SK-N-SH (cell line): ENCODE measurements around the gene HDAC4. TPM values are rescaled to one million over a fixed set of nuclear protein-coding genes. Genes with fewer than 3 reads are reported as not detected.

Experiments used
- CTCF ChIA-PET: fragments of 300-600, 350-600 bp; formaldehyde crosslinking; extraction: SDS; loops from one replicate; lab custom pipeline; 2021; lab: Yijun Ruan, JAX
- POLR2A ChIA-PET: fragments of 350-600 bp; sonication (Branson Sonifier 250); formaldehyde crosslinking; extraction: SDS; loops from one replicate; lab custom pipeline; 2020; ENCODE audit warnings: antibody characterized with exemption, inconsistent platforms; lab: Yijun Ruan, JAX
- DNase-seq: peaks from one replicate; pipeline ENCODE4 v3.0.0; 2012
- H2AFZ ChIP-seq: fragments of 200-600 bp; sonication (generic); 2 replicates; pipeline ENCODE4 v1.8.1; 2016; ENCODE audit warnings: antibody characterized with exemption, mild to moderate bottlenecking, low read depth
- H3F3A ChIP-seq: fragments of 200-600 bp; sonication (generic); replicated peaks from 2 replicates; pipeline ENCODE3; 2016; ENCODE audit warnings: antibody characterized with exemption, mild to moderate bottlenecking; ENCODE audit not compliant: insufficient read depth
- H3K27ac ChIP-seq, 2 experiments: fragments of 200-500 bp in 1 of 2; fragments of 200-600 bp in 1 of 2; sonication (Bioruptor generic) in 1 of 2; sonication (generic), shearing (Covaris generic) in 1 of 2; 2 replicates each; pipeline versions ENCODE4 v1.5.1 to v1.6.1; 2014 to 2016; ENCODE audit warnings: low read depth in 2 of 2, inconsistent platforms in 1 of 2, low read length in 1 of 2, mild to moderate bottlenecking in 1 of 2, mixed read lengths in 1 of 2
- H3K27me3 ChIP-seq: fragments of 200-600 bp; sonication (generic), shearing (Covaris generic); 2 replicates; pipeline ENCODE4 v1.6.1; 2016; ENCODE audit warnings: mixed run types; ENCODE audit not compliant: insufficient read depth
- H3K36me3 ChIP-seq, 2 experiments: fragments of 200-500 bp in 1 of 2; fragments of 200-600 bp in 1 of 2; sonication (Bioruptor generic) in 1 of 2; sonication (generic) in 1 of 2; replicated peaks in 1 of 2; 2 replicates each; pipeline versions ENCODE3 to v1.5.1; 2014 to 2016; ENCODE audit warnings: low read length in 1 of 2, mild to moderate bottlenecking in 1 of 2; ENCODE audit not compliant: insufficient read depth in 2 of 2, control insufficient read depth in 1 of 2
- H3K4me1 ChIP-seq, 2 experiments: fragments of 200-500 bp in 1 of 2; fragments of 200-600 bp in 1 of 2; sonication (Bioruptor generic) in 1 of 2; sonication (generic), shearing (Covaris generic) in 1 of 2; 2 replicates each; pipeline versions ENCODE4 v1.5.1 to v1.6.1; 2014 to 2016; ENCODE audit warnings: low read depth in 1 of 2, low read length in 1 of 2, mixed run types in 1 of 2; ENCODE audit not compliant: insufficient read depth in 2 of 2, control insufficient read depth in 1 of 2
- H3K4me2 ChIP-seq: fragments of 200-600 bp; sonication (generic), shearing (Covaris generic); 2 replicates; pipeline ENCODE4 v1.6.1; 2017; ENCODE audit warnings: mixed run types
- H3K4me3 ChIP-seq, 2 experiments: fragments of 200-500 bp in 1 of 2; fragments of 200-600 bp in 1 of 2; sonication (Bioruptor generic) in 1 of 2; sonication (generic), shearing (Covaris generic) in 1 of 2; 2 replicates each; pipeline versions ENCODE4 v1.5.1 to v1.8.1; 2014 to 2016; ENCODE audit warnings: low read depth in 2 of 2, inconsistent platforms in 1 of 2, low read length in 1 of 2, mild to moderate bottlenecking in 1 of 2, mixed read lengths in 1 of 2, moderate library complexity in 1 of 2
- H3K79me2 ChIP-seq: fragments of 200-600 bp; sonication (generic); 2 replicates; pipeline ENCODE4 v1.8.1; 2017; ENCODE audit warnings: mild to moderate bottlenecking; ENCODE audit not compliant: insufficient read depth
- H3K9ac ChIP-seq: fragments of 200-600 bp; sonication (generic); 2 replicates; pipeline ENCODE4 v1.6.1; 2017; ENCODE audit warnings: mixed run types
- H3K9me2 ChIP-seq: fragments of 200-600 bp; sonication (generic); 2 replicates; pipeline ENCODE4 v1.6.1; 2017; ENCODE audit warnings: mixed run types
- H3K9me3 ChIP-seq: fragments of 200-600 bp; sonication (generic); 2 replicates; pipeline ENCODE4 v1.6.1; 2017; ENCODE audit warnings: mixed run types, mild to moderate bottlenecking, moderate library complexity
- H4K20me1 ChIP-seq: fragments of 200-600 bp; sonication (generic); 2 replicates; pipeline ENCODE4 v1.6.1; 2017; ENCODE audit warnings: mild to moderate bottlenecking, mixed run types; ENCODE audit not compliant: insufficient read depth
- ELF1 ChIP-seq: IDR thresholded peaks from 2 replicates; pipeline ENCODE4 v1.4.0; 2012
- EP300 ChIP-seq, 2 experiments: IDR thresholded peaks; 2 replicates each; pipeline versions ENCODE4 v1.4.0 to v1.6.1; 2012; ENCODE audit warnings: borderline replicate concordance in 1 of 2, low read depth in 1 of 2, low read length in 1 of 2
- EZH2phosphoT487 ChIP-seq: fragments of 200-600 bp; sonication (generic); IDR thresholded peaks from 2 replicates; pipeline ENCODE4 v1.6.1; 2017; ENCODE audit warnings: low read depth, mixed run types, mild to moderate bottlenecking, antibody characterized with exemption, moderate library complexity, borderline replicate concordance
- FOSL2 ChIP-seq: IDR thresholded peaks from 2 replicates; pipeline ENCODE4 v1.4.0; 2012; ENCODE audit warnings: low read depth, mild to moderate bottlenecking, moderate library complexity, borderline replicate concordance
- FOXJ3 ChIP-seq: sonication (generic); formaldehyde crosslinking; IDR thresholded peaks from 2 replicates; pipeline ENCODE4 v1.5.1; 2020; ENCODE audit warnings: mild to moderate bottlenecking, missing genetic modification reagents
- FOXM1 ChIP-seq: IDR thresholded peaks from 2 replicates; pipeline ENCODE4 v1.4.0; 2012; ENCODE audit warnings: low read depth, mild to moderate bottlenecking
- GABPA ChIP-seq: IDR thresholded peaks from 2 replicates; pipeline ENCODE4 v1.4.0; 2012; ENCODE audit warnings: low read depth, mild to moderate bottlenecking
- MEF2A ChIP-seq: IDR thresholded peaks from 2 replicates; pipeline ENCODE4 v1.4.0; 2012; ENCODE audit warnings: low read depth, borderline replicate concordance
- MXI1 ChIP-seq: IDR thresholded peaks from 2 replicates; pipeline ENCODE4 v1.6.1; 2012; ENCODE audit warnings: mild to moderate bottlenecking, low read depth, low read length, improper control_type of control experiment
- NFIC ChIP-seq: IDR thresholded peaks from 2 replicates; pipeline ENCODE4 v1.4.0; 2012; ENCODE audit warnings: borderline replicate concordance
- POLR2AphosphoS5 ChIP-seq: IDR thresholded peaks from 2 replicates; pipeline ENCODE4 v1.6.1; 2012; ENCODE audit warnings: low read depth, low read length
- RAD21 ChIP-seq: IDR thresholded peaks from 2 replicates; pipeline ENCODE4 v1.6.1; 2012; ENCODE audit warnings: mild to moderate bottlenecking, low read length
- RXRA ChIP-seq: IDR thresholded peaks from 2 replicates; pipeline ENCODE4 v1.4.0; 2012; ENCODE audit warnings: low read depth, mild to moderate bottlenecking, borderline replicate concordance
- SIN3A ChIP-seq: IDR thresholded peaks from 2 replicates; pipeline ENCODE4 v1.6.1; 2012; ENCODE audit warnings: low read depth, mild to moderate bottlenecking, low read length, moderate library complexity, borderline replicate concordance
- TCF12 ChIP-seq: IDR thresholded peaks from 2 replicates; pipeline ENCODE4 v1.4.0; 2012
- TEAD4 ChIP-seq: IDR thresholded peaks from 2 replicates; pipeline ENCODE4 v1.4.0; 2012; ENCODE audit warnings: mild to moderate bottlenecking, borderline replicate concordance; ENCODE audit not compliant: insufficient read depth
- YY1 ChIP-seq: IDR thresholded peaks from 2 replicates; pipeline ENCODE4 v1.4.0; 2012; ENCODE audit warnings: low read depth, mild to moderate bottlenecking
- WGBS: methylation state at CpG from one replicate; pipeline ENCODE4 v1.1.6; 2017; ENCODE audit warnings: low lambda C conversion rate; 5-methylcytosine and 5-hydroxymethylcytosine counted together
- polyA plus RNA-seq, 3 experiments: library from polyadenylated mRNA; depleted of rRNA; stranded (reverse); fragments of >200 nt; gene quantifications; 2 replicates each; pipeline ENCODE4 v1.2.3, GENCODE V29; 2012
- TF ChIP-seq, protein P1 (sequence below): fragments of 150-350 bp; IDR thresholded peaks from 2 replicates; pipeline ENCODE4 v1.6.1; 2016; ENCODE audit warnings: mild to moderate bottlenecking, low read depth, low read length
- TF ChIP-seq, protein P2 (sequence below): IDR thresholded peaks from 2 replicates; pipeline ENCODE4; 2012
- TF ChIP-seq, protein P3 (sequence below): IDR thresholded peaks from 2 replicates; pipeline ENCODE4 v1.4.0; 2012; ENCODE audit warnings: low read depth

HDAC4 gene
- polyA plus RNA-seq, 1 of the 3 experiments (the other 2 are of a cell fraction) = 5.5 TPM

DNA sequence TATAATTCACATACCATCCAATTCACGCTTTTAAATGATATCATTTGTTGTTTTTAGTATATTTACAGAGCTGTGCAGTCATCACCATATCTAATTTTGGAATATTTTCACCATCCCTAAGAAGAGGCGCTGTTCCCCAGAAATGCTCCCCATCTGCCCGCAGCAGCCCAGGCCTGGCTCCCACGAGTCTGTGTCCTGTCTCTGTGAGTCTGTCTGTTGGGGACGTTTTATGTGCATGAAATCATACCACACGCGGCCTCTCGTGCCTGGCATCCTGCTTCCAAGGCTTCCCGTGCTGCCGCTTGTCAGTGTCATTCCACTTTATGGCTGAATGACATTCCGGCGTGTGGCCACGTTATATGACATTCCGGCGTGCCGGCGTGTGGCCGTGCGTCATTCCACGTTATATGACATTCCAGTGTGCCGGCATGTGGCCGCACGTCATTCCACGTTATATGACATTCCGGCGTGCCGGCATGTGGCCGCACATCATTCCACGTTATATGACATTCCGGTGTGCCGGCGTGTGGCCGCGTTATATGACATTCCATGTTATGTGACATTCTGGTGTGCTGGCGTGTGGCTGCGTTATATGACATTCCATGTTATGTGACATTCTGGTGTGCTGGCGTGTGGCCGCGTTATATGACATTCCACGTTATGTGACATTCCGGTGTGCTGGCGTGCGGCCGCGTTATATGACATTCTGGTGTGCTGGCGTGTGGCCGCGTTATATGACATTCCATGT, 276.5 kb downstream of the HDAC4 start:
- CTCF ChIA-PET = interaction anchor here (1.3 kb wide), 1 partner anchor 20 kb away, joined by 4 read pairs; no protein-coding TSS in a partner anchor
- Histone ChIP-seq H3K27me3 (no peaks in the 10 kb centered on the region), H2AFZ (no peak overlapping the region), H4K20me1 (no peaks in the 10 kb centered on the region), H3K9me3 (no peaks in the 10 kb centered on the region), H3K27ac (no peak overlapping the region), H3K36me3 (peaks cover 9 to 27% of the 10 kb centered on the region in 2 experiments), H3K4me3 (no peak overlapping the region), H3K9me2 (no peaks in the 10 kb centered on the region), H3F3A (no peaks in the 10 kb centered on the region), H3K4me1 (peaks cover 0 to 12% of the 10 kb centered on the region in 2 experiments; a peak in 1 of 4 replicates), H3K79me2 (no peaks in the 10 kb centered on the region), H3K9ac (no peak overlapping the region), H3K4me2 (no peak overlapping the region)
- DNase-seq = no peak
- WGBS = 94% methylated on average over 48 of the region's 48 CpGs
- TF ChIP-seq FOSL2 = no peak
- no peak for TF ChIP-seq TEAD4
- no peak for TF ChIP-seq YY1
- no peak for TF ChIP-seq FOXM1
- no peak for TF ChIP-seq FOXJ3
- TF ChIP-seq MXI1 = no peak
- no peak for TF ChIP-seq EZH2phosphoT487
- TF ChIP-seq MEF2A = no peak
- TF ChIP-seq, protein P1, sequence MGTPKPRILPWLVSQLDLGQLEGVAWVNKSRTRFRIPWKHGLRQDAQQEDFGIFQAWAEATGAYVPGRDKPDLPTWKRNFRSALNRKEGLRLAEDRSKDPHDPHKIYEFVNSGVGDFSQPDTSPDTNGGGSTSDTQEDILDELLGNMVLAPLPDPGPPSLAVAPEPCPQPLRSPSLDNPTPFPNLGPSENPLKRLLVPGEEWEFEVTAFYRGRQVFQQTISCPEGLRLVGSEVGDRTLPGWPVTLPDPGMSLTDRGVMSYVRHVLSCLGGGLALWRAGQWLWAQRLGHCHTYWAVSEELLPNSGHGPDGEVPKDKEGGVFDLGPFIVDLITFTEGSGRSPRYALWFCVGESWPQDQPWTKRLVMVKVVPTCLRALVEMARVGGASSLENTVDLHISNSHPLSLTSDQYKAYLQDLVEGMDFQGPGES = no peak
- TF ChIP-seq ELF1 = no peak
- no peak for TF ChIP-seq RAD21
- TF ChIP-seq GABPA = no peak
- TF ChIP-seq POLR2AphosphoS5 = no peak
- no peak for TF ChIP-seq TCF12
- TF ChIP-seq, protein P2, sequence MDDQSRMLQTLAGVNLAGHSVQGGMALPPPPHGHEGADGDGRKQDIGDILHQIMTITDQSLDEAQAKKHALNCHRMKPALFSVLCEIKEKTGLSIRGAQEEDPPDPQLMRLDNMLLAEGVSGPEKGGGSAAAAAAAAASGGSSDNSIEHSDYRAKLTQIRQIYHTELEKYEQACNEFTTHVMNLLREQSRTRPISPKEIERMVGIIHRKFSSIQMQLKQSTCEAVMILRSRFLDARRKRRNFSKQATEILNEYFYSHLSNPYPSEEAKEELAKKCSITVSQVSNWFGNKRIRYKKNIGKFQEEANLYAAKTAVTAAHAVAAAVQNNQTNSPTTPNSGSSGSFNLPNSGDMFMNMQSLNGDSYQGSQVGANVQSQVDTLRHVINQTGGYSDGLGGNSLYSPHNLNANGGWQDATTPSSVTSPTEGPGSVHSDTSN = no peak
- no peak for TF ChIP-seq SIN3A
- TF ChIP-seq RXRA = no peak
- TF ChIP-seq, protein P3, sequence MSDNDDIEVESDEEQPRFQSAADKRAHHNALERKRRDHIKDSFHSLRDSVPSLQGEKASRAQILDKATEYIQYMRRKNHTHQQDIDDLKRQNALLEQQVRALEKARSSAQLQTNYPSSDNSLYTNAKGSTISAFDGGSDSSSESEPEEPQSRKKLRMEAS = no peak
- no peak for TF ChIP-seq EP300 (IDR thresholded peaks at IDR 0.05; ENCODE audit: borderline replicate concordance in 1 of 2, low read depth in 1 of 2, low read length in 1 of 2)
- no peak for TF ChIP-seq NFIC
- POLR2A ChIA-PET = no interaction called here
